ENCODE data around the gene RAB7A. TPM values are rescaled to one million over a fixed set of nuclear protein-coding genes. Genes with fewer than 3 reads are reported as not detected.
"Not testable (repeated sequence)": the region's sequence is repeated elsewhere in the genome, so short reads cannot be mapped to it uniquely, and the experiment has no call there.

RAB7A gene
- total RNA-seq, 1 donor from 2014 or later, result 155 TPM

DNA sequence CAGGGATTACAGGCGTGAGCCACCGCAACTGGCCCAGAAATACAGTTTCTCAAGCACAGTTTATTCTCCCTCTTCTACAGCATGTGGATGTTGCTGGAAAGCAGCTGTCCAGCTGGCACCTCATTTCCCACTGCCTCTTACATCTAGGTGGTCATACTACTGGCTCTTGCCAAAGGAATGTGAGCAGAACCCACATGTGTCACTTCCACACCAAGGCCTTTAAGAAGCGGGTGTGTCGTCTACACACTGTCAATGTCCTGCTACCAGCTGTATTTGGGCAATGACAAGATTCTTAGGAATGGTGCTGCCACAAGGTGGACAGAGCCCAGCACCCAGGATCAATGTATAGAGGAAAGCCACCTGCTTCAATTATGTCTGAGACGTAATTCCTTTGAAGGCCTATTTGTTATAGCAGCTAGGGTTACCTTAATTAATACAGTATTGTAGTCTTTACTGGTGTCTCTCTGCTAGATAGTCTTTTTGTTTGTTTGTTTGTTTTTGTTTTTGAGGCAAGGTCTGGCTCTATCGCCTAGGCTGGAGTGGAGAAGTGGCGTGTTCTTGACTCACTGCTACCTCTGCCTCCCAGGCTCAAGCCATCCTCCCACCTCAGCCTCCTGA is 15.1 kb upstream of the RAB7A start:
- Mint-ChIP-seq H3K4me1 (ENCODE audit: unreplicated experiment) (peaks cover 6% of the 10 kb centered on the region), H3K27me3 (ENCODE audit: unreplicated experiment) (peaks cover 3% of the 10 kb centered on the region), H3K4me3 (ENCODE audit: unreplicated experiment) (no peak overlapping the region), H3K9me3 (ENCODE audit: unreplicated experiment) (no peaks in the 10 kb centered on the region), H3K36me3 (ENCODE audit: low read depth, unreplicated experiment) (no peaks in the 10 kb centered on the region), H3K27ac (ENCODE audit: unreplicated experiment) (no peak overlapping the region)
- TF ChIP-seq, protein P1, sequence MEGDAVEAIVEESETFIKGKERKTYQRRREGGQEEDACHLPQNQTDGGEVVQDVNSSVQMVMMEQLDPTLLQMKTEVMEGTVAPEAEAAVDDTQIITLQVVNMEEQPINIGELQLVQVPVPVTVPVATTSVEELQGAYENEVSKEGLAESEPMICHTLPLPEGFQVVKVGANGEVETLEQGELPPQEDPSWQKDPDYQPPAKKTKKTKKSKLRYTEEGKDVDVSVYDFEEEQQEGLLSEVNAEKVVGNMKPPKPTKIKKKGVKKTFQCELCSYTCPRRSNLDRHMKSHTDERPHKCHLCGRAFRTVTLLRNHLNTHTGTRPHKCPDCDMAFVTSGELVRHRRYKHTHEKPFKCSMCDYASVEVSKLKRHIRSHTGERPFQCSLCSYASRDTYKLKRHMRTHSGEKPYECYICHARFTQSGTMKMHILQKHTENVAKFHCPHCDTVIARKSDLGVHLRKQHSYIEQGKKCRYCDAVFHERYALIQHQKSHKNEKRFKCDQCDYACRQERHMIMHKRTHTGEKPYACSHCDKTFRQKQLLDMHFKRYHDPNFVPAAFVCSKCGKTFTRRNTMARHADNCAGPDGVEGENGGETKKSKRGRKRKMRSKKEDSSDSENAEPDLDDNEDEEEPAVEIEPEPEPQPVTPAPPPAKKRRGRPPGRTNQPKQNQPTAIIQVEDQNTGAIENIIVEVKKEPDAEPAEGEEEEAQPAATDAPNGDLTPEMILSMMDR (IDR thresholded peaks at IDR 0.05; ENCODE audit: unreplicated experiment), result no peak
- no peak for DNase-seq (ENCODE audit: low spot score)

DNA sequence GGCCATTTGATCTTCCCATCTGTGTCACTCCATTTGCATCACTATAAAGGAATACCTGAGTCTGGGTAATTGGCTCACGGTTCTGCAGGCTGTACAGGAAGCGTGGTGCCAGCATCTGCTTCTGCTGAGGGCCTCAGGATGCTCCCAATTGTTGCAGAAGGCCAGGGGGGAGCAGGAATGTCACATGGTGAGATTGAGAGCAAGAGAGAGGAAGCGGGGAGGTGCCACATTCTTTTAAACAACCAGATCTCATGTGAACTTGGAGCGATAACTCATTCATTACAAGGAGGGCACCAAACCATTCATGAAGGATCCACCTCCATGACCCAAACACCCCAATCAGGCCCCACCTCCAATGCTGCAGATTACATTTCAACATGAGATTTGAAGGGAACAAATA is 13.1 kb upstream of the RAB7A start:
- peaks cover 6% of the 10 kb centered on the region for H3K4me1 Mint-ChIP-seq (ENCODE audit: unreplicated experiment)

DNA sequence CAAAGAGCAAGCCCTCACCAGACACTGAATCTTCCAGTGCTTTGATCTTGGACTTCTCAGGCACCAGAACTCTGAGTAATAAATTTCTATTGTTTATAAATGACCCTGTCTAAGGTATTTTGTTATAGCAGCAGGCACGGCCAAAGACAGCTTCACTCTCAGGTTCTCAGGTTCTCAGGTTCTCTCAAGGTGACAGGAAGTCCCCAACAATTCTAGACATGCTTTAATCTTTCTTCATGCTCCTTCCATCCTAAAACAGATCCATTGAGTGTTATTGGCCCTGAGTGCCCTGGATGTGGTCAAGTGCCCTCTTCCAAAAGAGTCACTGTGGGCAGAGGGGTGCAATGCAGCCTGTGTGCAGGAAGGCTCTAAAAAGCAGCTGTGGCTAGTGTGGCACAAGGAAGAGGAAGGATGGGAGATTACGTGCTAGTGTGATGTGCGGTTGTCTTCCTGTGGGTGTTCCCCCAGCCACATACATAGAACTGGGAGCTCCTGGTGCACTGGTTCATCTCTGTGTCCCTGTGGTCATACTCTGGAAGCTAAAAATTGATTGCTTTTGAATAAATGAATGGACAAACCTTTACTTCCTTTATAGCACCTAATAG is 11.0 kb upstream of the RAB7A start:
- H3K27ac Mint-ChIP-seq (ENCODE audit: unreplicated experiment), result no peak overlapping the region
- TF ChIP-seq, protein P1 (IDR thresholded peaks at IDR 0.05; ENCODE audit: unreplicated experiment), result no peak

More for the DNA sequence above, 13.1 kb upstream of the RAB7A start:
- no peak overlapping the region for H3K27ac Mint-ChIP-seq (ENCODE audit: unreplicated experiment)
- TF ChIP-seq, protein P1 (IDR thresholded peaks at IDR 0.05; ENCODE audit: unreplicated experiment), result no peak
- H3K4me3 Mint-ChIP-seq (ENCODE audit: unreplicated experiment), result no peak overlapping the region
- DNase-seq (ENCODE audit: low spot score), result no peak
- peaks cover 3% of the 10 kb centered on the region for H3K27me3 Mint-ChIP-seq (ENCODE audit: unreplicated experiment)
- H3K9me3 Mint-ChIP-seq (ENCODE audit: unreplicated experiment), result no peaks in the 10 kb centered on the region
- H3K36me3 Mint-ChIP-seq (ENCODE audit: low read depth, unreplicated experiment), result no peaks in the 10 kb centered on the region

DNA sequence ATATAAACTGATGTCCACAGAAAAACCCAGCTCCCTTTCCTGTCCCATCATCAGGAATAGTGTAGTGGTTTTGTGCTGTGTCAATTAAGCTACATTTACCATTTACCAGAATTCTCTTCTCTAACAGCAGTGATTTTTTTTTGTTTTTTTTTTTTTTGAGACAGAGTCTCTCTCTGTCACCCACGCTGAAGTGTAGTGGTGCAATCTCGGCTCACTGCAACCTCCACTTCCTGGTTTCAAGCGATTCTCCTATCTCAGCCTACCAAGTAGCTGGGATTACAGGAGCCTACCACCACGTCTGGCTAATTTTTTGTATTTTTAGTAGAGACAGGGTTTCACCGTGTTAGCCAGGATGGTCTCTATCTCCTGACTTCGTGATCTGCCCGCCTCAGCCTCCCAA is 7.1 kb upstream of the RAB7A start:
- H3K27ac Mint-ChIP-seq (ENCODE audit: unreplicated experiment); H3K27me3 Mint-ChIP-seq (ENCODE audit: unreplicated experiment); DNase-seq (ENCODE audit: low spot score); H3K9me3 Mint-ChIP-seq (ENCODE audit: unreplicated experiment); H3K36me3 Mint-ChIP-seq (ENCODE audit: low read depth, unreplicated experiment); H3K4me1 Mint-ChIP-seq (ENCODE audit: unreplicated experiment); H3K4me3 Mint-ChIP-seq (ENCODE audit: unreplicated experiment): not testable (repeated sequence)

More for the DNA sequence above, 11.0 kb upstream of the RAB7A start:
- Mint-ChIP-seq H3K9me3 (ENCODE audit: unreplicated experiment) (no peaks in the 10 kb centered on the region), H3K36me3 (ENCODE audit: low read depth, unreplicated experiment) (no peaks in the 10 kb centered on the region), H3K27me3 (ENCODE audit: unreplicated experiment) (peaks cover 6% of the 10 kb centered on the region), H3K4me3 (ENCODE audit: unreplicated experiment) (no peak overlapping the region), H3K4me1 (ENCODE audit: unreplicated experiment) (peaks cover 6% of the 10 kb centered on the region)
- no peak for DNase-seq (ENCODE audit: low spot score)

DNA sequence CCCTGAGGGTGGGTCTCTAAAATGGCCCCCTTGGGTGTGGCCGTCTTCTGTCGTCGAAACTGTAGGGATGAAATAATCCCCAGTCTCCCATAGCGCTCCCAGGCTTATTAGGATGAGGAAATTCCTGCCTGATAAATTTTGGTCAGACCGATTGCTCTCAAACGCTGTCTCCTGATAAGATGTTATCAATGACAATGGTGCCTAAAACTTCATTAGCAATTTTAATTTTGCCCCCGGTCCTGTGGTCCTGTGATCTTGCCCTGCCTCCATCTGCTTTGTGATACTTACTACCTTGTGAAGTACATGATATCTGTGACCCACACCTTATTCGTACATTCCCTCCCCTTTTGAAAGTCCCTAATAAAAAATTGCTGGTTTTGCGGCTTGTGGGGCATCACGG is 5.1 kb upstream of the RAB7A start:
- TF ChIP-seq, protein P1 (IDR thresholded peaks at IDR 0.05; ENCODE audit: unreplicated experiment), result no peak
- Mint-ChIP-seq H3K27me3 (ENCODE audit: unreplicated experiment) (peaks cover 5% of the 10 kb centered on the region), H3K4me1 (ENCODE audit: unreplicated experiment) (peaks cover 3% of the 10 kb centered on the region), H3K27ac (ENCODE audit: unreplicated experiment) (no peak overlapping the region), H3K36me3 (ENCODE audit: low read depth, unreplicated experiment) (no peaks in the 10 kb centered on the region), H3K9me3 (ENCODE audit: unreplicated experiment) (no peaks in the 10 kb centered on the region), H3K4me3 (ENCODE audit: unreplicated experiment) (no peak overlapping the region)
- no peak for DNase-seq (ENCODE audit: low spot score)

Measured in endothelial cell (in vitro differentiated cells).